Stimulated activated effector memory CD8-positive, alpha-beta T cell treated with anti-CD3 and anti-CD28 coated beads, Interleukin-12 subunit alpha, Interleukin-12 subunit beta, amount 100 ng/mL, for 72 hours (primary cell): ENCODE data around the gene IMPDH2.
"Not testable (repeated sequence)": the region's sequence is repeated elsewhere in the genome, so short reads cannot be mapped to it uniquely, and the experiment has no call there.

Experiments
- ATAC-seq: fragments of 150-1000 bp; cut with Tn5 transposase; 2 replicates; pipeline ENCODE4 v1.10.0; 2021
- DNase-seq, 2 donors: peaks; one replicate each; pipeline ENCODE4 v3.0.0; 2021 to 2022; ENCODE audit warnings: low spot score in 2 of 2
- H3K27ac Mint-ChIP-seq: one replicate; pipeline ENCODE4 v1.8.0; 2022; ENCODE audit warnings: mild to moderate bottlenecking, mixed read lengths
- H3K36me3 Mint-ChIP-seq: one replicate; pipeline ENCODE4 v1.8.0; 2022; ENCODE audit warnings: mild to moderate bottlenecking, mixed read lengths
- H3K4me1 Mint-ChIP-seq: one replicate; pipeline ENCODE4 v1.8.0; 2022; ENCODE audit warnings: mixed read lengths
- H3K4me3 Mint-ChIP-seq: one replicate; pipeline ENCODE4 v1.8.0; 2022; ENCODE audit warnings: mild to moderate bottlenecking, mixed read lengths
- H3K9me3 Mint-ChIP-seq: one replicate; pipeline ENCODE4 v1.8.0; 2022; ENCODE audit warnings: mixed read lengths

IMPDH2 gene

GRCh38 chr3:49016414-49017228, 12.6 kb downstream of the IMPDH2 start:
- no peaks in the 10 kb centered on the region for H3K9me3 Mint-ChIP-seq
- DNase-seq (no peak), ATAC-seq (no peak)
- peaks cover 52% of the 10 kb centered on the region for H3K36me3 Mint-ChIP-seq
- peak overlapping the region; percentile 52 for H3K27ac Mint-ChIP-seq
- peak overlapping the region; percentile 95 for H3K4me3 Mint-ChIP-seq
- peaks cover 40% of the 10 kb centered on the region for H3K4me1 Mint-ChIP-seq

- DNase-seq (no peak), ATAC-seq (no peak)
- peaks cover 55% of the 10 kb centered on the region for H3K36me3 Mint-ChIP-seq
- no peak overlapping the region for H3K4me3 Mint-ChIP-seq
- peak overlapping the region; percentile 52 for H3K27ac Mint-ChIP-seq
- peaks cover 36% of the 10 kb centered on the region for H3K4me1 Mint-ChIP-seq
- H3K9me3 Mint-ChIP-seq: no peaks in the 10 kb centered on the region
These were observed 13.4 kb downstream of the IMPDH2 start for GRCh38 chr3:49015765-49016164.

GRCh38 chr3:49015072-49015471, 14.1 kb downstream of the IMPDH2 start:
- no peak overlapping the region for H3K4me3 Mint-ChIP-seq
- H3K36me3 Mint-ChIP-seq: peaks cover 56% of the 10 kb centered on the region
- H3K4me1 Mint-ChIP-seq: peaks cover 36% of the 10 kb centered on the region
- DNase-seq (no peak), ATAC-seq (no peak)
- H3K9me3 Mint-ChIP-seq: no peaks in the 10 kb centered on the region
- peak overlapping the region; percentile 20 for H3K27ac Mint-ChIP-seq

- H3K27ac Mint-ChIP-seq: peak overlapping the region; percentile 20
- peaks cover 66% of the 10 kb centered on the region for H3K36me3 Mint-ChIP-seq
- peaks cover 42% of the 10 kb centered on the region for H3K4me1 Mint-ChIP-seq
These were observed 15.2 kb downstream of the IMPDH2 start for GRCh38 chr3:49013738-49014660.

GRCh38 chr3:49013113-49013737, 16.0 kb downstream of the IMPDH2 start:
- H3K9me3 Mint-ChIP-seq: no peaks in the 10 kb centered on the region

More at GRCh38 chr3:49013738-49014660, 15.2 kb downstream of the IMPDH2 start:
- DNase-seq (no peak), ATAC-seq (peak; percentile 42)
- H3K4me3 Mint-ChIP-seq: no peak overlapping the region
- no peaks in the 10 kb centered on the region for H3K9me3 Mint-ChIP-seq

GRCh38 chr3:49012441-49013017, 16.7 kb downstream of the IMPDH2 start:
- Mint-ChIP-seq H3K4me3 (no peak overlapping the region), H3K27ac (no peak overlapping the region), H3K4me1 (peaks cover 57% of the 10 kb centered on the region), H3K9me3 (no peaks in the 10 kb centered on the region), H3K36me3 (peaks cover 80% of the 10 kb centered on the region)
- ATAC-seq: no peak
- DNase-seq: no peak

More at GRCh38 chr3:49013113-49013737, 16.0 kb downstream of the IMPDH2 start:
- ATAC-seq (no peak), DNase-seq (no peak)
- Mint-ChIP-seq H3K27ac (no peak overlapping the region), H3K36me3 (peaks cover 73% of the 10 kb centered on the region), H3K4me1 (peaks cover 50% of the 10 kb centered on the region), H3K4me3 (no peak overlapping the region)

- Mint-ChIP-seq H3K4me3 (peak overlapping the region; percentile 100), H3K27ac (peak overlapping the region; percentile 100), H3K4me1 (peaks cover 50% of the 10 kb centered on the region)
These were observed 19.8 kb downstream of the IMPDH2 start for GRCh38 chr3:49009396-49009795.

GRCh38 chr3:49008627-49009026, 20.6 kb downstream of the IMPDH2 start:
- H3K27ac Mint-ChIP-seq: peak overlapping the region; percentile 100
- H3K4me3 Mint-ChIP-seq: peak overlapping the region; percentile 100
- not testable (repeated sequence) for ATAC-seq, H3K9me3 Mint-ChIP-seq, DNase-seq
- peaks cover 47% of the 10 kb centered on the region for H3K4me1 Mint-ChIP-seq
- peaks cover 65% of the 10 kb centered on the region for H3K36me3 Mint-ChIP-seq

More at GRCh38 chr3:49009396-49009795, 19.8 kb downstream of the IMPDH2 start:
- ATAC-seq (no peak), DNase-seq (no peak)
- H3K36me3 Mint-ChIP-seq: peaks cover 72% of the 10 kb centered on the region
- no peaks in the 10 kb centered on the region for H3K9me3 Mint-ChIP-seq

GRCh38 chr3:49007771-49008528, 21.2 kb downstream of the IMPDH2 start:
- no peaks in the 10 kb centered on the region for H3K9me3 Mint-ChIP-seq
- H3K36me3 Mint-ChIP-seq: peaks cover 62% of the 10 kb centered on the region
- DNase-seq: peak; percentile 79 to 94
- H3K4me3 Mint-ChIP-seq: peak overlapping the region; percentile 100
- peak overlapping the region; percentile 100 for H3K27ac Mint-ChIP-seq
- ATAC-seq: peak; percentile 68
- H3K4me1 Mint-ChIP-seq: peaks cover 44% of the 10 kb centered on the region

GRCh38 chr3:49007068-49007770, 22.0 kb downstream of the IMPDH2 start, which contains the start of gene WDR6:
WDR6 (plus strand) TSS chr3:49007391; CDS start chr3:49007432, 41 bp downstream.
- H3K27ac Mint-ChIP-seq: peak within 1 kb of the TSS; percentile 100
- peaks cover 55% of the 10 kb centered on the region for H3K36me3 Mint-ChIP-seq
- DNase-seq (peak; percentile 95 to 98), ATAC-seq (peak; percentile 91)
- peak within 1 kb of the TSS; percentile 100 for H3K4me3 Mint-ChIP-seq
- H3K9me3 Mint-ChIP-seq: no peaks in the 10 kb centered on the region
- peaks cover 39% of the 10 kb centered on the region for H3K4me1 Mint-ChIP-seq

- peak overlapping the region; percentile 100 for H3K4me3 Mint-ChIP-seq
- H3K4me1 Mint-ChIP-seq: peaks cover 37% of the 10 kb centered on the region
- no peak for DNase-seq
- no peak for ATAC-seq
- H3K36me3 Mint-ChIP-seq: peaks cover 48% of the 10 kb centered on the region
- H3K9me3 Mint-ChIP-seq: no peaks in the 10 kb centered on the region
- peak overlapping the region; percentile 100 for H3K27ac Mint-ChIP-seq
These were observed 22.7 kb downstream of the IMPDH2 start for GRCh38 chr3:49006408-49007067.

GRCh38 chr3:49005998-49006397, 23.2 kb downstream of the IMPDH2 start:
- DNase-seq: no peak
- H3K4me3 Mint-ChIP-seq: peak overlapping the region; percentile 100
- H3K9me3 Mint-ChIP-seq: no peaks in the 10 kb centered on the region
- no peak for ATAC-seq
- no peak overlapping the region for H3K27ac Mint-ChIP-seq
- H3K36me3 Mint-ChIP-seq: peaks cover 42% of the 10 kb centered on the region
- H3K4me1 Mint-ChIP-seq: peaks cover 37% of the 10 kb centered on the region

- no peaks in the 10 kb centered on the region for H3K9me3 Mint-ChIP-seq
- peaks cover 35% of the 10 kb centered on the region for H3K36me3 Mint-ChIP-seq
- no peak overlapping the region for H3K27ac Mint-ChIP-seq
- no peak overlapping the region for H3K4me3 Mint-ChIP-seq
- DNase-seq (no peak), ATAC-seq (no peak)
- H3K4me1 Mint-ChIP-seq: peaks cover 37% of the 10 kb centered on the region
These were observed 23.9 kb downstream of the IMPDH2 start for GRCh38 chr3:49005303-49005680.
